Adrenal gland (tissue), 12 donors: ENCODE data around the gene TMEM192. TPM values are rescaled to one million over a fixed set of nuclear protein-coding genes. Genes with fewer than 3 reads are reported as not detected.

Experiments used
- DNase-seq, 7 donors: peaks; one replicate each; pipeline ENCODE4 v3.0.0-alpha.2; 2019 to 2020
- H3K27ac ChIP-seq, 5 donors: fragments of 200-600 bp; sonication (generic) in 4 of 5; 1 replicate in 3 of 5; 2 replicates in 2 of 5; pipeline versions ENCODE4 v1.5.1 to v1.8.0; 2016 to 2020; ENCODE audit warnings: mild to moderate bottlenecking in 1 of 5
- H3K27me3 ChIP-seq: fragments of 200-600 bp; 2 replicates; pipeline ENCODE4 v1.8.0; 2021
- H3K36me3 ChIP-seq, 2 donors: fragments of 200-600 bp; replicated peaks in 1 of 2; 1 replicate in 1 of 2; 2 replicates in 1 of 2; pipeline versions ENCODE4 v1.5.1 to v1.8.0; 2018 to 2022
- H3K4me1 ChIP-seq, 2 donors: fragments of 200-600 bp; replicated peaks in 1 of 2; 1 replicate in 1 of 2; 2 replicates in 1 of 2; pipeline versions ENCODE4 v1.5.1 to v1.8.0; 2018 to 2021
- H3K4me3 ChIP-seq, 4 donors: fragments of 200-600 bp; sonication (generic) in 3 of 4; one replicate each; pipeline ENCODE4 v1.5.1; 2016 to 2018
- H3K9me3 ChIP-seq, 3 donors: fragments of 200-600 bp; sonication (generic) in 1 of 3; replicated peaks in 1 of 3; 1 replicate in 2 of 3; 2 replicates in 1 of 3; pipeline versions ENCODE4 v1.5.1 to v1.8.0; 2016 to 2021
- CTCF ChIP-seq, 6 experiments: fragments of 450-650 bp in 4 of 6; fragments of 200-600 bp in 2 of 6; sonication (generic) in 1 of 6; IDR thresholded peaks; 1 replicate in 5 of 6; 2 replicates in 1 of 6; pipeline versions ENCODE4 v1.5.1 to v1.8.0; 2016 to 2021; ENCODE audit warnings: antibody characterized with exemption in 6 of 6, mild to moderate bottlenecking in 2 of 6, moderate library complexity in 1 of 6
- POLR2A ChIP-seq, 2 donors: fragments of 450-650 bp; IDR thresholded peaks; one replicate each; pipeline ENCODE4 v1.6.1; 2017; ENCODE audit warnings: antibody characterized with exemption in 2 of 2, mild to moderate bottlenecking in 2 of 2, moderate library complexity in 1 of 2
- WGBS, 4 donors: extraction: QIAGEN DNeasy Blood & Tissue Kit in 2 of 4; methylation state at CpG; one replicate each; pipeline versions ENCODE4 v1.1.5 to v1.1.7; 2013 to 2017; 5-methylcytosine and 5-hydroxymethylcytosine counted together
- intact Hi-C, 2 donors: fragments of 100-400 bp; cut with DNase I; formaldehyde crosslinking; loops; one replicate each; pipeline versions ENCODE4 v1.14.1 to v1.15.0; 2022 to 2023
- polyA plus RNA-seq, 3 donors: library from polyadenylated mRNA; stranded (reverse); fragments of 200-250 nt in 2 of 3; fragments of 350-450 nt in 1 of 3; fragmentation: Illumina TruSeq in 1 of 3; extraction: RNeasy Lipid Tissue Mini Kit (QIAGEN cat#74804) in 1 of 3; gene quantifications; one replicate each; pipeline ENCODE4 v1.2.3, GENCODE V29; 2013 to 2014
- total RNA-seq, 9 donors: library from RNA; depleted of rRNA in 4 of 9; stranded (reverse); fragments of >200 nt in 4 of 9; fragments of 120-200 nt in 1 of 9; fragmentation: NEBNext Ultra II Directional in 1 of 9; extraction: Animal tissue kit (Norgen Biotek cat#: 25700) in 1 of 9; gene quantifications; one replicate each; pipeline versions ENCODE4 v1.1.0 to v1.2.4, GENCODE V29; 2013 to 2023
- donor health status: healthy with polysubstance abuse.
- donor health status: Bipolar disorder and iron deficiency.
- donor health status: DM: yes; HTN: yes; CAD: no.
- donor health status: DM: no; HTN: no; CAD: no.
- donor health status: DM: no; HTN: no; CAD: no.
- donor health status: DM: yes; HTN: yes; CAD: no.

Gene TMEM192
- total and polyA plus RNA-seq, 12 donors = 4.3 to 36.6 (median 22.1) TPM

DNA sequence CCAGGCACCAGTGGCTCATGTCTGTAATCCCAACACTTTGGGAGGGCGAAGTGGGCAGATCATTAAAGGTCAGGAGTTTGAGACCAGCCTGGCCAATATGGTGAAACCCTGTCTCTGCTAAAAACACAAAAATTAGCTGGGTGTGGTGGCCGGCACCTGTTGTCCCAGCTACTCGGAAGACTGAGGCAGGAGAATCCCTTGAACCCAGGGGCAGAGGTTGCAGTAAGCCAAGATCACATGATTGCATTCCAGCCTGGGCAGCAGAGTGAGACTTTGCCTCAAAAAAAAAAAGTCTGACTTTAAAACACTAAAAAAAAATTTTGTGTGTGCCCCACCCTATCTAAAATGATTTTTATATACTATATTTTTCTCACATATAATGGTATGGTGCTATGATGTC is 26.2 kb upstream of the TMEM192 start:
- no peaks in the 10 kb centered on the region for H3K4me1 ChIP-seq
- H3K36me3 ChIP-seq = no peaks in the 10 kb centered on the region
- H3K9me3 ChIP-seq = no peaks in the 10 kb centered on the region
- TF ChIP-seq CTCF (IDR thresholded peaks at IDR 0.05) = no peak
- TF ChIP-seq POLR2A (IDR thresholded peaks at IDR 0.05) = no peak
- intact Hi-C loops = loop anchor here in 1 of 2 donors (10.0 kb wide), 1 partner anchor 206 kb away; no protein-coding TSS in a partner anchor
- 77 to 83% (median 80%) methylated on average over 3 of the region's 3 CpGs for WGBS, 4 donors
- no peak for DNase-seq
- H3K27ac ChIP-seq = no peak overlapping the region
- H3K4me3 ChIP-seq = no peak overlapping the region
- no peaks in the 10 kb centered on the region for H3K27me3 ChIP-seq

- DNase-seq = no peak
- no peak overlapping the region for H3K27ac ChIP-seq
- TF ChIP-seq POLR2A (IDR thresholded peaks at IDR 0.05) (no peak), CTCF (IDR thresholded peaks at IDR 0.05) (no peak)
- intact Hi-C loops = loop anchor here in 1 of 2 donors (10.0 kb wide), 1 partner anchor 208 kb away; no protein-coding TSS in a partner anchor
- H3K9me3 ChIP-seq = no peaks in the 10 kb centered on the region
- H3K36me3 ChIP-seq = no peaks in the 10 kb centered on the region
- H3K27me3 ChIP-seq = no peaks in the 10 kb centered on the region
- no peak overlapping the region for H3K4me3 ChIP-seq
- H3K4me1 ChIP-seq = peaks cover 0 to 5% of the 10 kb centered on the region in 2 donors
Observed at GRCh38 chr4:165137205-165137604, 24.5 kb upstream of the TMEM192 start.

DNA sequence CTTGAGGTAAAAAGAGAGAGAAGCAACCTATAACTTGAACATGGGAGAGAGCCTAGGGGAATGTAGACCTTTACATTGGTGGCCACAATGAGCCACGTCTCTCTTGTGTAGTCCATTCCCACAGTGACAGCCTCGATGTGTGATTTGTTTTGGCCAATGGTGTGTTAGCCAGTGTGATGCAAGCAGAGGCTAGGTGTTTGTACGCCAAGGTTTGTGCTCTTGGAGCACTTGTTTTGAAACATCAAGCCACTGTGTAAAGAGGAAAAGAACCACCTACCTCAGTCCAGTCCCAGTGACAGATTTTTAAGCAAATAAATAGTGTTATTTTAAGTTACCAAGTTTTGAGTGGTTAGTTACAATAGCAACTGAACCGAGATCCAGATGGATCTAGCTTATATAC is 23.9 kb upstream of the TMEM192 start:
- no peak for TF ChIP-seq POLR2A (IDR thresholded peaks at IDR 0.05)
- no peak for TF ChIP-seq CTCF (IDR thresholded peaks at IDR 0.05)
- no peaks in the 10 kb centered on the region for H3K36me3 ChIP-seq
- peaks cover 0 to 5% of the 10 kb centered on the region in 2 donors for H3K4me1 ChIP-seq
- no peaks in the 10 kb centered on the region for H3K9me3 ChIP-seq
- no peaks in the 10 kb centered on the region for H3K27me3 ChIP-seq
- intact Hi-C loops = loop anchor here in 1 of 2 donors (10.0 kb wide), 1 partner anchor 208 kb away; no protein-coding TSS in a partner anchor
- WGBS, 4 donors = 83 to 88% (median 86%) methylated on average over 4 of the region's 4 CpGs
- H3K27ac ChIP-seq = no peak overlapping the region
- DNase-seq = no peak
- H3K4me3 ChIP-seq = no peak overlapping the region

DNA sequence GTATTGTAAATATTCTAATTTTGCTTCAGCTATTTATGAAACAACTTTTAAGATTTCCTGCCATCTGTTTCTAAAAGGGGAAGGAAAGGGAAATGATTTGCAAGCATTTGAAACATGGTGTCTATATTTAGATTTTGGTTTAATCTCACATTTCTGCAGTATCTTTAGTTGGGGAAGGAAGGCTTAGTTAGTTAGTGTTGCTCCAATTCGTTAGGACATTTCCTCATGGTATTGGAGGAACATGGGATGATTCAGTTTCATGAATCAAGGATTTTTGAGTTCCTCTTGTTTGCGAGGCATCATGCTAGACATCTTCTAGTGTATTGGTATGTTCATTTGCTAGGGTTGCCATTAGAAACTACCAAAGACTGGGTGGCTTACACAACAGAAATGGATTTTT is 20.5 kb upstream of the TMEM192 start:
- TF ChIP-seq CTCF (IDR thresholded peaks at IDR 0.05) (no peak), POLR2A (IDR thresholded peaks at IDR 0.05) (no peak)

More for the DNA sequence above, 20.5 kb upstream of the TMEM192 start:
- DNase-seq = no peak
- H3K27me3 ChIP-seq = no peaks in the 10 kb centered on the region
- no peak overlapping the region for H3K27ac ChIP-seq
- H3K36me3 ChIP-seq = no peaks in the 10 kb centered on the region
- WGBS, 4 donors = 38 to 61% (median 48%) methylated on average over 2 of the region's 2 CpGs
- H3K4me3 ChIP-seq = no peak overlapping the region
- no peaks in the 10 kb centered on the region for H3K9me3 ChIP-seq
- peaks cover 0 to 5% of the 10 kb centered on the region in 2 donors for H3K4me1 ChIP-seq
- intact Hi-C loops = loop anchor here in 1 of 2 donors (10.0 kb wide), 1 partner anchor 212 kb away; no protein-coding TSS in a partner anchor
